ENCODE measurements around the gene IFT22. TPM values are rescaled to one million over a fixed set of nuclear protein-coding genes. Genes with fewer than 3 reads are reported as not detected.

IFT22 gene
- 32.0 TPM for total RNA-seq
- long read RNA-seq, transcript IFT22-211 (3 exons, 2,272 nt) = minor isoform, 5 of 39 reads
- long read RNA-seq, transcript IFT22-201 (5 exons, 1,130 nt) = major isoform, 20 of 39 reads
- long read RNA-seq, partial matches to known transcripts = 4 of 39 reads
- long read RNA-seq, other reads (novel, unspliced or antisense) = 2 of 39 reads

DNA sequence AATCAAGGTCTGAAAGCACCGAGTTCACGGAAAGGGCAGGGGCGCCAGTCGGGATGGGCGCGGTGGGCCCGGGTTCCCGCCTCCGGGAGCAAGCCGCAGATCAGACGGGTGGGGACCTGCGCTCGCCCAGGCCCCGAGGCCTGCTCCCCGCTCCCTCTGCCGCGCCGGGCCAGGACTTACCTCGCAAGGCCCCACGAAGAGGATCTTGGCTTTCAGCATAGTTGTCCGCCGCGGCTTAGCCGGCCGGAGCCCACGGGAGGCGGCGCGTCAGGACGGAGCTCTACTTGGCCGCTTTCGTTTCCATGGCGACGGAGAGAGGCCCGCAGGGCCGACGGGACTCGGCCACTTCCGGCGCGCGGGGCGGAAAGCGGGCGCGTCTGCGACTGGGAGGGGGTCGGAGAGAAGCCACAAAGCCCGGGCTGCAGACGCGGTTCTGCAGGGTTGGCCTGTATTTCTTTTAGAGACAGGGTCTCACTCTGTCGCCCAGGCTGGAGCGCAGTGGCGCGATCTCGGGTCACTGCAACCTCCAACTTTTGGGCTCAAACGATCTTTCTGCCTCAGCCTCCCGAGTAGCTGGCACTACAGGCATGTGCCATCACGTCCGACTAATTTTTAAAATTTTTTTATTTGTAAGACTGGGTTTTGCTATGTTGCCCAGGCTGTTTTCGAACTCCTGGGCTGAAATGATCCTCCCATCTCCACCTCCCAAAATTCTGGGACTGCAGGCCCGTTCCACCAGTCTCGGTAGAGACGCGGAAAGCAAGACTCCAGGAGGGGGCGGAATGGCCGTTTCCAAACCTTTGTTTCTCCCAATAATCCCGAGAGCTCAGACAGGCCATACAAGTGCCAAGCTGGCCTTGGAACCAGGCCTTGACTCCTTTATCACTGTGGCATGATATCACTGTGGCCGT is at the start of gene IFT22:
TSS of gene IFT22 (minus strand) at position 322 of the 911 bp plus-strand sequence. CDS start at position 219, 103 bp downstream.
- no peaks in the 10 kb centered on the region for H3K9me3 ChIP-seq (replicated peaks)
- H3K36me3 ChIP-seq = peaks cover 17% of the 10 kb centered on the region
- DNase-seq = peak; percentile 92
- peak within 1 kb of the TSS; percentile 97 for H3K4me3 ChIP-seq
- H3K27ac ChIP-seq (replicated peaks) = peak within 1 kb of the TSS; percentile 86
- intact Hi-C loops (cut with micrococcal nuclease) = no loop called here
- H3K27me3 ChIP-seq (ENCODE audit: low read depth) = peaks cover 6% of the 10 kb centered on the region
- peaks cover 18% of the 10 kb centered on the region for H3K4me1 ChIP-seq
- TF ChIP-seq, protein P1, sequence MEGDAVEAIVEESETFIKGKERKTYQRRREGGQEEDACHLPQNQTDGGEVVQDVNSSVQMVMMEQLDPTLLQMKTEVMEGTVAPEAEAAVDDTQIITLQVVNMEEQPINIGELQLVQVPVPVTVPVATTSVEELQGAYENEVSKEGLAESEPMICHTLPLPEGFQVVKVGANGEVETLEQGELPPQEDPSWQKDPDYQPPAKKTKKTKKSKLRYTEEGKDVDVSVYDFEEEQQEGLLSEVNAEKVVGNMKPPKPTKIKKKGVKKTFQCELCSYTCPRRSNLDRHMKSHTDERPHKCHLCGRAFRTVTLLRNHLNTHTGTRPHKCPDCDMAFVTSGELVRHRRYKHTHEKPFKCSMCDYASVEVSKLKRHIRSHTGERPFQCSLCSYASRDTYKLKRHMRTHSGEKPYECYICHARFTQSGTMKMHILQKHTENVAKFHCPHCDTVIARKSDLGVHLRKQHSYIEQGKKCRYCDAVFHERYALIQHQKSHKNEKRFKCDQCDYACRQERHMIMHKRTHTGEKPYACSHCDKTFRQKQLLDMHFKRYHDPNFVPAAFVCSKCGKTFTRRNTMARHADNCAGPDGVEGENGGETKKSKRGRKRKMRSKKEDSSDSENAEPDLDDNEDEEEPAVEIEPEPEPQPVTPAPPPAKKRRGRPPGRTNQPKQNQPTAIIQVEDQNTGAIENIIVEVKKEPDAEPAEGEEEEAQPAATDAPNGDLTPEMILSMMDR (IDR thresholded peaks at IDR 0.05; ENCODE audit: borderline replicate concordance) = peak; percentile 42

DNA sequence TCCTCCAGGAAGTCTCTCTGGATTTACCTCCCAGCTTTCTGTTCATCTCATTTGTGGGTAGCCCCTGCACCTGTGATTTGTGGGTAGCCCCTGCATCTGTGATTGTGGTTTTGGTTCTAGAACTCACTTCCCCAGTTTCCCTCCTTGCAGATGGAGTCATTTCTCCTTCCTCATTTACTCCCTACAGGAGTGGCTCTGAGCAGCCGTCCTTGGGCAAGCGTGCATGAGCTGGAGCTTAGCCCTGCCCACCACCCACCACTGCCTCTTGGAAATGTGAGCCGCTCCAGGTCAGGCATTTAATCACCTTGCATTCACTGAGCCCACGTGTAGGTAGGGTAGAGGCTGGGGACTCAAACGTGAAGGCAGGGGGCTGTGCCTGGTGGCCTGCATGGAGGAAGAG is 49.2 kb upstream of the IFT22 start:
- H3K4me1 ChIP-seq = peaks cover 6% of the 10 kb centered on the region
- H3K9me3 ChIP-seq (replicated peaks) = no peaks in the 10 kb centered on the region
- no peaks in the 10 kb centered on the region for H3K36me3 ChIP-seq
- TF ChIP-seq, protein P1 (IDR thresholded peaks at IDR 0.05; ENCODE audit: borderline replicate concordance) = no peak
- no peak overlapping the region for H3K27ac ChIP-seq (replicated peaks)
- no peak overlapping the region for H3K4me3 ChIP-seq
- intact Hi-C loops (cut with micrococcal nuclease) = no loop called here
- H3K27me3 ChIP-seq (ENCODE audit: low read depth) = peaks cover 63% of the 10 kb centered on the region
- DNase-seq = no peak

DNA sequence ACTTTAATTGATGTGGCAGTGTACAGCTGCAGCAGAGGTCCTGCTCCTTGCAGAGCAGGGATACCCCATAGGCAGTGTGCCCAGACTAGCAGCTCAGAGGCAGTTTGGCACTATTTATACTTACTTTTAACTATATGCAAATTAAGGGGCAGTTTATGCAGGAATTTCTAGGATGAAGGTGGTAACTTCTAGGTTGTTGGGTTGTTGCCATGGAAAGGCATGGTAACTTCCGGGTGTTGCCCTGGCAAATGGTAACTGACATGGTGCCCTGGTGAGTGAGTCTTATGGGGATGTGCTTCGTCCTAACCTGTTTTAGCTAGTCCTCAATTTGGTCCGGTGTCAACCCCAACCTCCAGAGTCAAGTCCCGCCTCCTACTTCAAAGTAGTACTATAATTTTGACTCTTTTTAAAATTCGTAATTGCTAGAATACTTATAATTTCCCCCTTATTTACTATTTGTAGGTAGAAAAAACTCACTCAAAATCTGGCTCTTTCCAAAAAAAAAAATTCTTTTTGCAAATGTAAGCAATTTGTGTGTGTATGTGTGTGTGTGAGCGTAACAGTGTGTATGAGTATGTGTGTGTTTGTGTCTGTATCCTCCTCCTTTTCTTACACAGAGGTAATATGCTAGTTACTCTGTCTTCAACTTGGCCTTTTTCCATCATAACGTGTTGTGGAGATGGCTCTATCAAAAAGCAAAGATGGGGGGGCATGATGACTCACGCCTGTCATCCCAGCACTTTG is 47.0 kb upstream of the IFT22 start:
- peaks cover 73% of the 10 kb centered on the region for H3K27me3 ChIP-seq (ENCODE audit: low read depth)
- DNase-seq = no peak

DNA sequence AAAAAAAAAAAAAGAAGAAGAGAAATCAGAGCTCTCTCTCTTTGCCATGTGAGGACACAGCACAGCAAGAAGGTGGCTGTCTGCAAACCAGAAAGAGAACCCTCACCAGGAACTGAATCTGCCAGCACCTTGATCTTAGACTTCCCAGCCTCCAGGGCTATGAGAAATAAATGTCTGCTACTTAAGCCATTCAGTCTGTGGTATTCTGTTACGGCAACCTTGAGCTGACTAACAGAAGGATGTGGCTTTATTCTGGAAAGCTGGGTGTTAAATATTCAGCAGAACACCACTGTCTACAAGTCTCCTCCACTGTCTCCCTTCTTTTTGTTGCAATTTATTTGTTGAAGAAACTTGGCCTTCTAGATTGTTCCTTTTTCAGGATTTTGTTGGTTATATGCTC is 46.1 kb upstream of the IFT22 start:
- TF ChIP-seq, protein P1 (IDR thresholded peaks at IDR 0.05; ENCODE audit: borderline replicate concordance) = no peak

More for the DNA sequence above, 47.0 kb upstream of the IFT22 start:
- intact Hi-C loops (cut with micrococcal nuclease) = no loop called here
- Histone ChIP-seq H3K4me3 (no peak overlapping the region), H3K36me3 (no peaks in the 10 kb centered on the region), H3K27ac (replicated peaks) (no peak overlapping the region), H3K9me3 (replicated peaks) (no peaks in the 10 kb centered on the region), H3K4me1 (peaks cover 9% of the 10 kb centered on the region)
- TF ChIP-seq, protein P1 (IDR thresholded peaks at IDR 0.05; ENCODE audit: borderline replicate concordance) = no peak

DNA sequence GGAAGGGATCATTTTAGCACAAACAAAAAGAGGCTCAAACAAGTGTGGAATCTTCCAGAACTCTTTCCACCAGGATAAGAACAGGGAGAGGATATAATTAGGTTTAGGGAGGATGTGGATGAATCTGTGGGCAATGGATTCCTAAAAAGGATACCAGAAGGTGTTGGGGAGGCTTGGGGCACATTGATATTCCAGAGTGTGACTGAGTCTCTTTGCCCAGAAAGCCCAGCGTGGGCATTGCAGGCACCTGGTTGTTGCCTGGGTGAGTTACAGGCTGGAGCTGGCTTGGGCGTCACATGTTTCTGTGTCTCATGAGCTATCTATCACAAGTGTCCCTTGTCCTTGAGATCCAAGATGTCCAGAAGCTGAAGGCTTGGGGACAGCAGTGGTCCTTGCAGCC is 44.3 kb upstream of the IFT22 start:
- no peak overlapping the region for H3K27ac ChIP-seq (replicated peaks)
- no peaks in the 10 kb centered on the region for H3K9me3 ChIP-seq (replicated peaks)
- no peak for DNase-seq
- peaks cover 18% of the 10 kb centered on the region for H3K4me1 ChIP-seq
- TF ChIP-seq, protein P1 (IDR thresholded peaks at IDR 0.05; ENCODE audit: borderline replicate concordance) = no peak
- H3K4me3 ChIP-seq = no peak overlapping the region
- peaks cover 62% of the 10 kb centered on the region for H3K27me3 ChIP-seq (ENCODE audit: low read depth)
- no peaks in the 10 kb centered on the region for H3K36me3 ChIP-seq
- intact Hi-C loops (cut with micrococcal nuclease) = no loop called here

More for the DNA sequence above, 46.1 kb upstream of the IFT22 start:
- no peak for DNase-seq
- no peak overlapping the region for H3K27ac ChIP-seq (replicated peaks)
- H3K27me3 ChIP-seq (ENCODE audit: low read depth) = peaks cover 72% of the 10 kb centered on the region
- H3K4me3 ChIP-seq = no peak overlapping the region
- intact Hi-C loops (cut with micrococcal nuclease) = no loop called here
- no peaks in the 10 kb centered on the region for H3K36me3 ChIP-seq
- H3K4me1 ChIP-seq = peaks cover 15% of the 10 kb centered on the region
- H3K9me3 ChIP-seq (replicated peaks) = no peaks in the 10 kb centered on the region

Measured in left ventricle myocardium inferior (tissue), 1 donor.